Smooth muscle cell (in vitro differentiated cells): ENCODE results near the gene DTNB. TPM values are rescaled to one million over a fixed set of nuclear protein-coding genes. Genes with fewer than 3 reads are reported as not detected.

Experiments
- DNase-seq: peaks from one replicate; lab custom pipeline; 2025; ENCODE audit not compliant: unreplicated experiment; lab: John Stamatoyannopoulos, UW
- H2AFZ ChIP-seq: fragments of 200-600 bp; sonication (generic); 2 replicates; pipeline ENCODE4 v1.6.0; 2016; ENCODE audit warnings: antibody characterized with exemption, low read depth, mild to moderate bottlenecking
- H3F3A ChIP-seq: fragments of 200-600 bp; sonication (generic); 2 replicates; pipeline ENCODE4 v1.6.0; 2017; ENCODE audit warnings: antibody characterized with exemption, low read depth
- H3K27ac ChIP-seq: fragments of 200-600 bp; sonication (generic); 2 replicates; pipeline ENCODE4 v1.5.1; 2016; ENCODE audit warnings: low read depth, mild to moderate bottlenecking
- H3K27me3 ChIP-seq: fragments of 200-600 bp; sonication (generic); 2 replicates; pipeline ENCODE4 v1.6.1; 2016; ENCODE audit warnings: low read depth, mild to moderate bottlenecking
- H3K36me3 ChIP-seq: fragments of 200-600 bp; sonication (generic); 2 replicates; pipeline ENCODE4 v1.5.1; 2016; ENCODE audit warnings: low read depth
- H3K4me1 ChIP-seq: fragments of 200-600 bp; sonication (generic); 2 replicates; pipeline ENCODE4 v1.5.1; 2016; ENCODE audit warnings: low read depth
- H3K4me2 ChIP-seq: fragments of 200-600 bp; sonication (generic); 2 replicates; pipeline ENCODE4 v1.6.0; 2016; ENCODE audit warnings: mild to moderate bottlenecking
- H3K4me3 ChIP-seq: fragments of 200-600 bp; sonication (generic); 2 replicates; pipeline ENCODE4 v1.5.1; 2016; ENCODE audit warnings: mild to moderate bottlenecking
- H3K79me2 ChIP-seq: fragments of 200-600 bp; sonication (generic); 2 replicates; pipeline ENCODE4 v1.6.0; 2016; ENCODE audit warnings: low read depth, mild to moderate bottlenecking
- H3K9ac ChIP-seq: fragments of 200-600 bp; sonication (generic); 2 replicates; pipeline ENCODE4 v1.6.0; 2016; ENCODE audit warnings: low read depth
- H3K9me3 ChIP-seq: fragments of 200-600 bp; sonication (generic); replicated peaks from 2 replicates; pipeline ENCODE4 v1.5.1; 2016; ENCODE audit warnings: low read depth
- H4K20me1 ChIP-seq: fragments of 200-600 bp; sonication (generic); 2 replicates; pipeline ENCODE4 v1.6.0; 2016; ENCODE audit warnings: low read depth
- WGBS: methylation state at CpG from one replicate; pipeline ENCODE4 v1.1.7; 2016; ENCODE audit warnings: low lambda C conversion rate; 5-methylcytosine and 5-hydroxymethylcytosine counted together
- polyA plus RNA-seq: library from polyadenylated mRNA; unstranded; fragments of >200 nt; fragmentation: Nextera tagmentation; extraction: Ambion mirVana; gene quantifications from 2 replicates; pipeline ENCODE4 v1.2.1, GENCODE V29; 2016
- total RNA-seq: library from RNA; depleted of rRNA; stranded (reverse); fragments of >200 nt; gene quantifications from 2 replicates; pipeline ENCODE4 v1.2.3, GENCODE V29; 2014
- TF ChIP-seq, protein P1 (sequence below): fragments of 200-600 bp; sonication (generic); IDR thresholded peaks from 2 replicates; pipeline ENCODE4 v1.5.1; 2017; ENCODE audit warnings: borderline replicate concordance, mild to moderate bottlenecking, antibody characterized with exemption; ENCODE audit not compliant: insufficient read depth, poor library complexity, severe bottlenecking

DTNB gene
- total and polyA plus RNA-seq, 2 experiments from 2014 or later: 4.9 to 5.4 TPM

DNA sequence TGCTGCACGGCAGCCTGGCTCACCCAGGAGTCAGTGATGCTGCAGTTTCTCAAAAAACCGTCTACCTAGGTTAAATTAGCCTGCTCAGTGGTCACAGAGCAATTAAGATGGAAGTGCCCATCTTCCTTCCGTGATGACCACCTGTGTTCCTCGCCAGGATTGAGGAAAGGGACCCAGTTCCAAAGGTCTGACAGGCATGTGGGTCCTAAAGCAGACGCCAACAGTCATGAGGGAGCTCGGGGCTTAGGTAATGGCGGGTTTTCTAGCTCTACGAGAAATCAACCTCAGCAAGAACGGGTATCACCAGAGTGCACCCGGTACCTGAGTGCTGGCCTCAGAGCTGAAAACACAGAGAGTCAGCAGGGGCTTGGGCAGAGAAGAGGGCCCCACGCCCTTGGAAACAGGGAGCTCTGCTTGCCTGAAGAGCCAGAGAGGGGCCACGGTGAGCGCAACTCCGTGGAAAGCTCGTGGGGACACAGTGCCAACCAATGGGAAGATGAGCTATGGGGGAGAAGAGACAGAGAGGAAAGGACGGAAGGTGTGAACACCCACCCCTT, 297.3 kb downstream of the DTNB start:
- Histone ChIP-seq H3K36me3 (no peaks in the 10 kb centered on the region), H3K27ac (no peak overlapping the region), H4K20me1 (no peaks in the 10 kb centered on the region), H2AFZ (no peak overlapping the region), H3K4me2 (peak overlapping the region; percentile 80), H3K4me1 (peaks cover 16% of the 10 kb centered on the region), H3K79me2 (no peaks in the 10 kb centered on the region), H3F3A (no peaks in the 10 kb centered on the region), H3K9me3 (no peaks in the 10 kb centered on the region), H3K9ac (no peak overlapping the region), H3K27me3 (no peaks in the 10 kb centered on the region), H3K4me3 (peak overlapping the region; percentile 36)
- no peak for DNase-seq
- 88% methylated on average over 16 of the region's 16 CpGs for WGBS
- TF ChIP-seq, protein P1, sequence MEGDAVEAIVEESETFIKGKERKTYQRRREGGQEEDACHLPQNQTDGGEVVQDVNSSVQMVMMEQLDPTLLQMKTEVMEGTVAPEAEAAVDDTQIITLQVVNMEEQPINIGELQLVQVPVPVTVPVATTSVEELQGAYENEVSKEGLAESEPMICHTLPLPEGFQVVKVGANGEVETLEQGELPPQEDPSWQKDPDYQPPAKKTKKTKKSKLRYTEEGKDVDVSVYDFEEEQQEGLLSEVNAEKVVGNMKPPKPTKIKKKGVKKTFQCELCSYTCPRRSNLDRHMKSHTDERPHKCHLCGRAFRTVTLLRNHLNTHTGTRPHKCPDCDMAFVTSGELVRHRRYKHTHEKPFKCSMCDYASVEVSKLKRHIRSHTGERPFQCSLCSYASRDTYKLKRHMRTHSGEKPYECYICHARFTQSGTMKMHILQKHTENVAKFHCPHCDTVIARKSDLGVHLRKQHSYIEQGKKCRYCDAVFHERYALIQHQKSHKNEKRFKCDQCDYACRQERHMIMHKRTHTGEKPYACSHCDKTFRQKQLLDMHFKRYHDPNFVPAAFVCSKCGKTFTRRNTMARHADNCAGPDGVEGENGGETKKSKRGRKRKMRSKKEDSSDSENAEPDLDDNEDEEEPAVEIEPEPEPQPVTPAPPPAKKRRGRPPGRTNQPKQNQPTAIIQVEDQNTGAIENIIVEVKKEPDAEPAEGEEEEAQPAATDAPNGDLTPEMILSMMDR: no peak

DNA sequence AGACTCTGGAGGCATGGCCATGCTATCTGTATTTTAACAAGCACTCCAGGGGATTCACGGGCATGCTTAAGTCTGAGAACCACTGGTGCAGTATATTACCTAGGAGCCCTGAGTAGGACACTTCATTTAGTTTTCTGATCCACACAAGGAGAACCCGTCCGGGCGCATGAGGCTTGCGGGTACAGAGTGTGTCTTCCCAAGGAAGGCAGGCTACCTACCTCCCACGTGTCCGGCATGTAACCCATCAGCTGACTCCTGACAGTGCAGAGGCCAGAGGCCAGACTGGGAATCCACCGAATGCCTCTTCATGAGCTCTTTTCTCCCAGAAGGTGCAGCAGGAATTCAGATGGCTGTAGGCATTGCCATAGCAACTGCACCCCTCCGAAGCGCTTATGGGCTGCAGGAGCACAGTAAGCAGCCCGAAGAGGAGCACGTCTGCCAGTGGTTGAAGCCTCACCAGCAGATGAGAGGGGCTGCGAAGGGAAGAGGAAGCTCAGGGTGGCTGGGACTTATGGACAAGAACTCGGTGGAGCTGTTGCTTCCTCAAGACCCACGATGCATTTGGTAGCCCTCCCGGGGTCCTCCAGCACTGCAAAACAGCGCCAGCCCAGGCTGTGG, 297.9 kb downstream of the DTNB start:
- H3K36me3 ChIP-seq: no peaks in the 10 kb centered on the region
- no peak overlapping the region for H3K27ac ChIP-seq
- H3K79me2 ChIP-seq: no peaks in the 10 kb centered on the region
- TF ChIP-seq, protein P1: no peak
- 93% methylated on average over 17 of the region's 17 CpGs for whole genome bisulfite sequencing
- no peak overlapping the region for H3K9ac ChIP-seq
- no peaks in the 10 kb centered on the region for H4K20me1 ChIP-seq
- no peak overlapping the region for H2AFZ ChIP-seq
- no peaks in the 10 kb centered on the region for H3K9me3 ChIP-seq
- no peaks in the 10 kb centered on the region for H3K27me3 ChIP-seq
- no peak overlapping the region for H3K4me3 ChIP-seq
- H3K4me1 ChIP-seq: peaks cover 16% of the 10 kb centered on the region
- no peak overlapping the region for H3K4me2 ChIP-seq
- H3F3A ChIP-seq: no peaks in the 10 kb centered on the region
- DNase-seq: no peak

DNA sequence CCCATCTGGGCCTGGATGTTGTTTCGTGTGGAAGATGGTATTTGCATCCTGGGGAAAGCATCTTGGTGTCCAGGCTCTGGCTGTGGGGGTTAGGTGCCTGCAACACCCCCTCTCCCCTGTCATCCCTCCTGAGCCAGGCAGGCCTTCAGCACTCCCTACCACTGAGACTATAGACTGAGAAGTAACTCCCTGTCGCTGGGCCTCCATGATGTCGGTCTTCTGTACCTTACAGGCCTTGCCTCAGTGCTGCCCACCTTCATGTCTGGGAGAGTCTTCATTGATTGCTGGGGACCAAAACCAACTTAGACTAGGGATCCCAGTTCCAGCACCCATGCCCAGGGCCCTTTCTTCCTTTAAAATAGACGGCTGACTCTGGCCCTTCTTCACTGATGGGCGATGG, 298.6 kb downstream of the DTNB start:
- Histone ChIP-seq H3K4me1 (peaks cover 16% of the 10 kb centered on the region), H3K79me2 (no peaks in the 10 kb centered on the region)
- 93% methylated on average over 5 of the region's 5 CpGs for WGBS

More for the DNA sequence above, 298.6 kb downstream of the DTNB start:
- no peak for DNase-seq
- Histone ChIP-seq H3K9me3 (no peaks in the 10 kb centered on the region), H3K4me3 (no peak overlapping the region), H3K36me3 (no peaks in the 10 kb centered on the region), H2AFZ (no peak overlapping the region), H3K4me2 (no peak overlapping the region), H3K27ac (no peak overlapping the region), H3K9ac (no peak overlapping the region), H3F3A (no peaks in the 10 kb centered on the region), H4K20me1 (no peaks in the 10 kb centered on the region), H3K27me3 (no peaks in the 10 kb centered on the region)
- TF ChIP-seq, protein P1: no peak
